ENCODE results near the gene GLI2. TPM values are rescaled to one million over a fixed set of nuclear protein-coding genes. Genes with fewer than 3 reads are reported as not detected.

GLI2 gene
- total and polyA plus RNA-seq, 2 of the 13 experiments (the other 11 are each of a cell fraction or from before 2014, with no cell fraction given), result not detected

- Histone ChIP-seq H3K9me3 (ENCODE audit: low read length) (no peaks in the 10 kb centered on the region), H2AFZ (ENCODE audit: low read length) (no peak overlapping the region), H3K79me2 (ENCODE audit: insufficient read depth, low read length) (no peaks in the 10 kb centered on the region), H3K27me3 (ENCODE audit: control insufficient read depth in 1 of 2, insufficient read depth in 2 of 2, low read length in 2 of 2) (peaks cover 11 to 70% of the 10 kb centered on the region in 2 experiments; a peak in 3 of 5 replicates), H3K9ac (ENCODE audit: insufficient read depth, low read depth, low read length) (no peak overlapping the region), H4K20me1 (ENCODE audit: insufficient read depth, low read length) (no peaks in the 10 kb centered on the region), H3K27ac (ENCODE audit: extremely low read length, insufficient read depth, low read length) (no peak overlapping the region), H3K4me2 (ENCODE audit: low read depth, low read length) (no peak overlapping the region), H3K4me1 (ENCODE audit: insufficient read depth, low read length) (no peaks in the 10 kb centered on the region), H3K4me3 (replicated peaks in 1 of 3; ENCODE audit: insufficient read depth in 1 of 3, low read depth in 2 of 3, low read length in 3 of 3) (no peak overlapping the region), H3K36me3 (replicated peaks in 1 of 2; ENCODE audit: control insufficient read depth in 1 of 2, insufficient read depth in 2 of 2, low read length in 2 of 2) (no peaks in the 10 kb centered on the region)
- DNase-seq (ENCODE audit: low spot score) (no peak), ATAC-seq (no peak), FAIRE-seq (no peak)
- in situ Hi-C loops (cut with HindIII; ENCODE audit: extremely low pct_ligation_motif_present, low pct_unique_long_range_greater_than_20kb) (no loop called here), intact Hi-C loops (cut with micrococcal nuclease; ENCODE audit: unreplicated experiment) (no loop called here)
- POLR2A ChIA-PET, result no interaction called here
- CTCF ChIA-PET (ENCODE audit: low intra/inter-chr PET ratio, low total read pairs), result no interaction called here
- TF ChIP-seq RXRA (CRISPR knock-in tag; IDR thresholded peaks at IDR 0.05) (peak; percentile 64; the same call in 1 of the 2 replicates), NR2F6 (IDR thresholded peaks at IDR 0.05) (no peak; the same call in 1 of the 2 replicates), NR2F6 (CRISPR knock-in tag; IDR thresholded peaks at IDR 0.05) (peak; percentile 27; the same call in 1 of the 2 replicates), THRA (CRISPR knock-in tag; IDR thresholded peaks at IDR 0.05; ENCODE audit: borderline replicate concordance) (peak; percentile 95; the same call in 1 of the 2 replicates), ASH2L (IDR thresholded peaks at IDR 0.05; ENCODE audit: insufficient read length, low read depth, low read length) (no peak), CEBPB (IDR thresholded peaks at IDR 0.05; ENCODE audit: borderline replicate concordance, low read depth, low read length) (peak; percentile 98), CEBPG (CRISPR knock-in tag; IDR thresholded peaks at IDR 0.05) (peak; percentile 93), SAP130 (CRISPR knock-in tag; IDR thresholded peaks at IDR 0.05; ENCODE audit: low read depth) (no peak), RXRB (CRISPR knock-in tag; IDR thresholded peaks at IDR 0.05; ENCODE audit: borderline replicate concordance) (peak; percentile 42; the same call in 1 of the 2 replicates)
- BruUV-seq (replicated peaks), result no TSS peak
- WGBS (ENCODE audit: low lambda C conversion rate), result 45% methylated on average over 8 of the region's 8 CpGs
Measured at GRCh38 chr2:120760446-120761135, 24.9 kb downstream of the GLI2 start.
